ENCODE data around the gene KCNS3.
"Not testable (repeated sequence)": the region's sequence is repeated elsewhere in the genome, so short reads cannot be mapped to it uniquely, and the experiment has no call there.

The KCNS3 gene

GRCh38 chr2:17950006-17950405, 71.5 kb downstream of the KCNS3 start:
- DNase-seq, result no peak

GRCh38 chr2:17951563-17951962, 73.1 kb downstream of the KCNS3 start:
- no peak for DNase-seq

- no peak for DNase-seq
Observed at GRCh38 chr2:17958466-17959092, 80.1 kb downstream of the KCNS3 start.

- no peak for DNase-seq
Observed at GRCh38 chr2:17959356-17959755, 80.9 kb downstream of the KCNS3 start.

- no peak for DNase-seq
Observed at GRCh38 chr2:17959833-17960232, 81.4 kb downstream of the KCNS3 start.

GRCh38 chr2:17960925-17961324, 82.5 kb downstream of the KCNS3 start:
- no peak for DNase-seq

GRCh38 chr2:17961789-17962188, 83.3 kb downstream of the KCNS3 start:
- no peak for DNase-seq

GRCh38 chr2:17962876-17963275, 84.4 kb downstream of the KCNS3 start:
- no peak for DNase-seq

GRCh38 chr2:17963571-17963970, 85.1 kb downstream of the KCNS3 start:
- DNase-seq, result not testable (repeated sequence)

- no peak for DNase-seq
Observed at GRCh38 chr2:17965196-17965595, 86.7 kb downstream of the KCNS3 start.

- no peak for DNase-seq
Observed at GRCh38 chr2:17966798-17967197, 88.3 kb downstream of the KCNS3 start.

- DNase-seq, result no peak
Observed at GRCh38 chr2:17969661-17970060, 91.2 kb downstream of the KCNS3 start.

- no peak for DNase-seq
Observed at GRCh38 chr2:17971531-17972125, 93.2 kb downstream of the KCNS3 start.

GRCh38 chr2:17972991-17973390, 94.5 kb downstream of the KCNS3 start:
- DNase-seq, result no peak

GRCh38 chr2:17975401-17975800, 96.9 kb downstream of the KCNS3 start:
- DNase-seq, result no peak

GRCh38 chr2:17976871-17977746, 98.6 kb downstream of the KCNS3 start:
- no peak for DNase-seq

GRCh38 chr2:17979707-17980106, 101.2 kb downstream of the KCNS3 start:
- no peak for DNase-seq

- DNase-seq, result no peak
Observed at GRCh38 chr2:17981936-17982335, 103.5 kb downstream of the KCNS3 start.
